H9 (cell line): ENCODE data around the gene GLYATL3. TPM values are rescaled to one million over a fixed set of nuclear protein-coding genes. Genes with fewer than 3 reads are reported as not detected.

ENCODE experiments used
- DNase-seq: peaks from one replicate; pipeline ENCODE4 v3.0.0-alpha.2; 2017
- H2AFZ ChIP-seq: one replicate; pipeline ENCODE4 v1.6.1; 2013; ENCODE audit warnings: mild to moderate bottlenecking, low read length, control low read depth, moderate library complexity
- H2AK5ac ChIP-seq: 2 replicates; pipeline ENCODE4 v1.6.1; 2013; ENCODE audit warnings: low read length, control low read depth, mixed read lengths; ENCODE audit not compliant: insufficient read length
- H2BK120ac ChIP-seq: one replicate; pipeline ENCODE4 v1.6.1; 2013; ENCODE audit warnings: low read depth, mild to moderate bottlenecking, low read length, control low read depth, inconsistent platforms; ENCODE audit not compliant: poor library complexity, severe bottlenecking
- H2BK12ac ChIP-seq: 2 replicates; pipeline ENCODE4 v1.6.1; 2013; ENCODE audit warnings: low read length, control low read depth, mixed read lengths, low read depth; ENCODE audit not compliant: insufficient read length
- H2BK15ac ChIP-seq: 2 replicates; pipeline ENCODE4 v1.6.1; 2013; ENCODE audit warnings: low read depth, low read length, control low read depth
- H2BK20ac ChIP-seq: one replicate; pipeline ENCODE4 v1.6.1; 2013; ENCODE audit warnings: low read depth, mild to moderate bottlenecking, low read length, control low read depth, inconsistent platforms; ENCODE audit not compliant: poor library complexity, severe bottlenecking
- H2BK5ac ChIP-seq: 2 replicates; pipeline ENCODE4 v1.6.1; 2013; ENCODE audit warnings: low read length, control low read depth, mixed read lengths; ENCODE audit not compliant: insufficient read length
- H3K14ac ChIP-seq: 2 replicates; pipeline ENCODE4 v1.6.1; 2013; ENCODE audit warnings: low read length, control low read depth; ENCODE audit not compliant: insufficient read depth
- H3K18ac ChIP-seq: 2 replicates; pipeline ENCODE4 v1.6.1; 2013; ENCODE audit warnings: low read depth, mild to moderate bottlenecking, mixed read lengths, low read length, control low read depth; ENCODE audit not compliant: insufficient read length
- H3K23ac ChIP-seq: 2 replicates; pipeline ENCODE4 v1.6.1; 2013; ENCODE audit warnings: low read length, control low read depth, mixed read lengths, low read depth; ENCODE audit not compliant: insufficient read length
- H3K23me2 ChIP-seq: 2 replicates; pipeline ENCODE4 v1.6.1; 2013; ENCODE audit warnings: low read depth, mild to moderate bottlenecking, mixed read lengths, low read length, control low read depth; ENCODE audit not compliant: insufficient read length, poor library complexity, severe bottlenecking
- H3K27ac ChIP-seq: 2 replicates; pipeline ENCODE4 v1.5.1; 2013; ENCODE audit warnings: low read length, control low read depth, mixed read lengths, low read depth; ENCODE audit not compliant: insufficient read length
- H3K27me3 ChIP-seq: 2 replicates; pipeline ENCODE4 v1.6.1; 2013; ENCODE audit warnings: low read length, control low read depth, inconsistent platforms; ENCODE audit not compliant: insufficient read depth
- H3K4ac ChIP-seq: 2 replicates; pipeline ENCODE4 v1.6.1; 2013; ENCODE audit warnings: low read depth, mild to moderate bottlenecking, control low read depth, inconsistent platforms, low read length, moderate library complexity
- H3K4me1 ChIP-seq: 2 replicates; pipeline ENCODE4 v1.6.1; 2013; ENCODE audit warnings: low read length, control low read depth, inconsistent platforms; ENCODE audit not compliant: insufficient read depth
- H3K4me2 ChIP-seq: 2 replicates; pipeline ENCODE4 v1.6.1; 2013; ENCODE audit warnings: low read length, control low read depth, mixed read lengths; ENCODE audit not compliant: insufficient read length, insufficient read depth
- H3K56ac ChIP-seq: 2 replicates; pipeline ENCODE4 v1.6.1; 2013; ENCODE audit warnings: low read depth, mild to moderate bottlenecking, mixed read lengths, low read length, control low read depth; ENCODE audit not compliant: insufficient read length
- H3K79me1 ChIP-seq: 2 replicates; pipeline ENCODE4 v1.6.1; 2013; ENCODE audit warnings: low read depth, mild to moderate bottlenecking, moderate library complexity, low read length, control low read depth, inconsistent platforms; ENCODE audit not compliant: insufficient read depth, poor library complexity, severe bottlenecking
- H3K79me2 ChIP-seq: 2 replicates; pipeline ENCODE4 v1.6.1; 2013; ENCODE audit warnings: low read length, control low read depth, inconsistent platforms; ENCODE audit not compliant: insufficient read depth
- H3K9ac ChIP-seq: 2 replicates; pipeline ENCODE4 v1.6.1; 2013; ENCODE audit warnings: low read length, control low read depth, mixed read lengths; ENCODE audit not compliant: insufficient read length; ENCODE audit errors: extremely low read depth
- H3K9me3 ChIP-seq: one replicate; pipeline ENCODE4 v1.6.1; 2013; ENCODE audit warnings: low read depth, low read length, inconsistent platforms; ENCODE audit not compliant: control insufficient read depth
- H3T11ph ChIP-seq: one replicate; pipeline ENCODE4 v1.6.1; 2013; ENCODE audit warnings: mild to moderate bottlenecking, low read length, control low read depth, inconsistent platforms
- H4K20me1 ChIP-seq: one replicate; pipeline ENCODE4 v1.6.1; 2013; ENCODE audit not compliant: control insufficient read depth, insufficient read length, insufficient read depth
- H4K5ac ChIP-seq: 2 replicates; pipeline ENCODE4 v1.6.1; 2013; ENCODE audit warnings: low read depth, mild to moderate bottlenecking, mixed read lengths, low read length, control low read depth; ENCODE audit not compliant: insufficient read length
- H4K8ac ChIP-seq: replicated peaks from 2 replicates; pipeline ENCODE4 v1.6.1; 2013; ENCODE audit warnings: low read length, control low read depth, mixed read lengths, low read depth; ENCODE audit not compliant: insufficient read length
- H4K91ac ChIP-seq: 2 replicates; pipeline ENCODE4 v1.6.1; 2013; ENCODE audit warnings: low read depth, mild to moderate bottlenecking, moderate library complexity, mixed read lengths, low read length, control low read depth; ENCODE audit not compliant: insufficient read length
- H3K27ac Mint-ChIP-seq, 3 experiments: 2 replicates in 2 of 3; 3 replicates in 1 of 3; pipeline ENCODE4 v1.8.0; 2020 to 2021; ENCODE audit warnings: mixed read lengths in 3 of 3, mild to moderate bottlenecking in 1 of 3, moderate library complexity in 1 of 3
- H3K27me3 Mint-ChIP-seq: 2 replicates; pipeline ENCODE4 v1.8.0; 2021; ENCODE audit warnings: low read depth, mild to moderate bottlenecking, moderate library complexity, mixed read lengths
- H3K36me3 Mint-ChIP-seq, 3 experiments: 2 replicates in 2 of 3; 3 replicates in 1 of 3; pipeline ENCODE4 v1.8.0; 2020 to 2021; ENCODE audit warnings: low read depth in 3 of 3, mixed read lengths in 3 of 3; ENCODE audit not compliant: insufficient read depth in 1 of 3
- H3K4me1 Mint-ChIP-seq, 2 experiments: 2 replicates each; pipeline ENCODE4 v1.8.0; 2020; ENCODE audit warnings: mixed read lengths in 2 of 2
- H3K4me3 Mint-ChIP-seq, 2 experiments: 2 replicates in 1 of 2; 3 replicates in 1 of 2; pipeline ENCODE4 v1.8.0; 2020 to 2021; ENCODE audit warnings: mild to moderate bottlenecking in 2 of 2, mixed read lengths in 2 of 2, moderate library complexity in 1 of 2
- H3K9me3 Mint-ChIP-seq, 2 experiments: 2 replicates in 1 of 2; 3 replicates in 1 of 2; pipeline ENCODE4 v1.8.0; 2020; ENCODE audit warnings: mild to moderate bottlenecking in 2 of 2, mixed read lengths in 2 of 2, moderate library complexity in 1 of 2
- WGBS: extraction: QIAGEN DNeasy Blood & Tissue Kit; methylation state at CpG from one replicate; pipeline ENCODE4 v1.1.7; 2013; ENCODE audit warnings: missing lambda C conversion rate, low lambda C conversion rate, mixed read lengths; ENCODE audit not compliant: insufficient read length; ENCODE audit errors: extremely low coverage; 5-methylcytosine and 5-hydroxymethylcytosine counted together
- total RNA-seq: library from RNA; stranded (reverse); gene quantifications from 2 replicates; pipeline ENCODE4 v1.2.1, GENCODE V29; 2021
- TF ChIP-seq, protein P1 (sequence below): fragments of 200-600 bp; sonication (generic); conservative IDR thresholded peaks from 3 replicates; pipeline ENCODE4 v1.8.0; 2021; ENCODE audit warnings: antibody characterized with exemption, mild to moderate bottlenecking

Gene GLYATL3
- total RNA-seq, 1 experiment from 2014 or later = not detected

GRCh38 chr6:49551078-49551865, 51.5 kb downstream of the GLYATL3 start:
- Histone ChIP-seq H3K14ac (peak overlapping the region; percentile 92), H2BK15ac (no peak overlapping the region), H3K79me1 (no peaks in the 10 kb centered on the region), H2AK5ac (no peak overlapping the region), H3K9me3 (no peaks in the 10 kb centered on the region), H3K23me2 (peaks cover 14% of the 10 kb centered on the region), H3K4me2 (peak overlapping the region; percentile 84), H3K9ac (peak overlapping the region; percentile 50), H2BK5ac (no peak overlapping the region), H3K4me1 (peaks cover 6% of the 10 kb centered on the region; the same call in 1 of the 2 replicates), H2AFZ (no peak overlapping the region), H2BK20ac (no peak overlapping the region), H3K27ac (no peak overlapping the region), H3K23ac (no peak overlapping the region), H2BK12ac (no peak overlapping the region), H3K27me3 (peaks cover 11% of the 10 kb centered on the region; the same call in 1 of the 2 replicates), H3K56ac (no peak overlapping the region), H2BK120ac (peak overlapping the region; percentile 29), H3K4ac (no peak overlapping the region; the same call in 1 of the 2 replicates), H4K5ac (no peak overlapping the region), H4K20me1 (no peaks in the 10 kb centered on the region), H4K8ac (no peak overlapping the region), H3K79me2 (no peaks in the 10 kb centered on the region), H3K18ac (peak overlapping the region; percentile 76), H4K91ac (no peak overlapping the region), H3T11ph (no peak overlapping the region)
- peak; percentile 54 for DNase-seq
- Mint-ChIP-seq H3K4me3 (peak overlapping the region; percentile 75 to 86), H3K27me3 (peaks cover 52% of the 10 kb centered on the region), H3K27ac (peak overlapping the region; percentile 63 to 99 (median 94)), H3K36me3 (peaks cover 3 to 35% (median 34%) of the 10 kb centered on the region in 3 experiments), H3K4me1 (peaks cover 46 to 60% of the 10 kb centered on the region in 2 experiments), H3K9me3 (peaks cover 0 to 3% of the 10 kb centered on the region in 2 experiments; a peak in 2 of 5 replicates)
- no CpG with 5 or more reads among the region's 38 CpGs for WGBS
- TF ChIP-seq, protein P1, sequence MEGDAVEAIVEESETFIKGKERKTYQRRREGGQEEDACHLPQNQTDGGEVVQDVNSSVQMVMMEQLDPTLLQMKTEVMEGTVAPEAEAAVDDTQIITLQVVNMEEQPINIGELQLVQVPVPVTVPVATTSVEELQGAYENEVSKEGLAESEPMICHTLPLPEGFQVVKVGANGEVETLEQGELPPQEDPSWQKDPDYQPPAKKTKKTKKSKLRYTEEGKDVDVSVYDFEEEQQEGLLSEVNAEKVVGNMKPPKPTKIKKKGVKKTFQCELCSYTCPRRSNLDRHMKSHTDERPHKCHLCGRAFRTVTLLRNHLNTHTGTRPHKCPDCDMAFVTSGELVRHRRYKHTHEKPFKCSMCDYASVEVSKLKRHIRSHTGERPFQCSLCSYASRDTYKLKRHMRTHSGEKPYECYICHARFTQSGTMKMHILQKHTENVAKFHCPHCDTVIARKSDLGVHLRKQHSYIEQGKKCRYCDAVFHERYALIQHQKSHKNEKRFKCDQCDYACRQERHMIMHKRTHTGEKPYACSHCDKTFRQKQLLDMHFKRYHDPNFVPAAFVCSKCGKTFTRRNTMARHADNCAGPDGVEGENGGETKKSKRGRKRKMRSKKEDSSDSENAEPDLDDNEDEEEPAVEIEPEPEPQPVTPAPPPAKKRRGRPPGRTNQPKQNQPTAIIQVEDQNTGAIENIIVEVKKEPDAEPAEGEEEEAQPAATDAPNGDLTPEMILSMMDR = no peak
